ENCODE results near the gene MPZL1. TPM values are rescaled to one million over a fixed set of nuclear protein-coding genes. Genes with fewer than 3 reads are reported as not detected.

Gene MPZL1
- total and polyA plus RNA-seq, 3 donors from 2014 or later, result 148 to 160 (median 154) TPM

- Histone ChIP-seq H3K27ac (no peak overlapping the region), H3K27me3 (no peaks in the 10 kb centered on the region), H3K4me3 (no peak overlapping the region), H3K9me3 (no peaks in the 10 kb centered on the region), H3K4me1 (no peaks in the 10 kb centered on the region), H3K36me3 (ENCODE audit: low read depth, missing control alignments) (no peaks in the 10 kb centered on the region)
- no peak for TF ChIP-seq POLR2A (IDR thresholded peaks at IDR 0.05)
- TF ChIP-seq CTCF (IDR thresholded peaks at IDR 0.05), result no peak
- WGBS, 2 donors, result 94 to 96% methylated on average over 2 of the region's 2 CpGs
- intact Hi-C loops (cut with DNase I; ENCODE audit: low total_unique reads), result no loop called here
- no peak for DNase-seq
These were observed 59.8 kb downstream of the MPZL1 start for GRCh38 chr1:167781558-167781957.

- TF ChIP-seq POLR2A (IDR thresholded peaks at IDR 0.05) (no peak), CTCF (IDR thresholded peaks at IDR 0.05) (no peak)
- Histone ChIP-seq H3K4me1 (no peaks in the 10 kb centered on the region), H3K9me3 (no peaks in the 10 kb centered on the region), H3K27me3 (no peaks in the 10 kb centered on the region), H3K27ac (no peak overlapping the region), H3K4me3 (no peak overlapping the region), H3K36me3 (ENCODE audit: low read depth, missing control alignments) (no peaks in the 10 kb centered on the region)
- intact Hi-C loops (cut with DNase I; ENCODE audit: low total_unique reads), result no loop called here
- DNase-seq, result no peak
- WGBS, 2 donors, result 97 to 100% methylated on average over 1 of the region's 1 CpG
These were observed 61.2 kb downstream of the MPZL1 start for GRCh38 chr1:167782946-167783345.

- H3K36me3 ChIP-seq (ENCODE audit: low read depth, missing control alignments), result no peaks in the 10 kb centered on the region
- DNase-seq, result no peak
- H3K4me3 ChIP-seq, result no peak overlapping the region
- no peaks in the 10 kb centered on the region for H3K27me3 ChIP-seq
- H3K4me1 ChIP-seq, result peaks cover 2% of the 10 kb centered on the region
- TF ChIP-seq POLR2A (IDR thresholded peaks at IDR 0.05) (no peak), CTCF (IDR thresholded peaks at IDR 0.05) (no peak)
- intact Hi-C loops (cut with DNase I; ENCODE audit: low total_unique reads), result no loop called here
- H3K27ac ChIP-seq, result no peak overlapping the region
- no peaks in the 10 kb centered on the region for H3K9me3 ChIP-seq
- 85 to 88% methylated on average over 3 of the region's 3 CpGs for WGBS, 2 donors
These were observed 63.2 kb downstream of the MPZL1 start for GRCh38 chr1:167784876-167785550.

- Histone ChIP-seq H3K27me3 (no peaks in the 10 kb centered on the region), H3K4me1 (peaks cover 2% of the 10 kb centered on the region), H3K36me3 (ENCODE audit: low read depth, missing control alignments) (no peaks in the 10 kb centered on the region), H3K4me3 (no peak overlapping the region), H3K27ac (no peak overlapping the region), H3K9me3 (no peaks in the 10 kb centered on the region)
- TF ChIP-seq CTCF (IDR thresholded peaks at IDR 0.05) (no peak), POLR2A (IDR thresholded peaks at IDR 0.05) (no peak)
- no peak for DNase-seq
- intact Hi-C loops (cut with DNase I; ENCODE audit: low total_unique reads), result no loop called here
- WGBS, 2 donors, result 87 to 96% methylated on average over 5 of the region's 5 CpGs
These were observed 64.7 kb downstream of the MPZL1 start for GRCh38 chr1:167786502-167786901.

- Histone ChIP-seq H3K27me3 (no peaks in the 10 kb centered on the region), H3K27ac (peak overlapping the region in 1 of 2 donors; percentile 45), H3K4me3 (no peak overlapping the region), H3K9me3 (no peaks in the 10 kb centered on the region), H3K36me3 (ENCODE audit: low read depth, missing control alignments) (no peaks in the 10 kb centered on the region), H3K4me1 (peaks cover 2% of the 10 kb centered on the region)
- intact Hi-C loops (cut with DNase I; ENCODE audit: low total_unique reads), result no loop called here
- TF ChIP-seq POLR2A (IDR thresholded peaks at IDR 0.05) (no peak), CTCF (IDR thresholded peaks at IDR 0.05) (no peak)
- DNase-seq, result no peak
- 88 to 90% methylated on average over 3 of the region's 3 CpGs for WGBS, 2 donors
These were observed 67.7 kb downstream of the MPZL1 start for GRCh38 chr1:167789501-167789900.

Data from testis (tissue), 3 donors.